ENCODE results near the gene MTFR1L.

Gene MTFR1L

DNA sequence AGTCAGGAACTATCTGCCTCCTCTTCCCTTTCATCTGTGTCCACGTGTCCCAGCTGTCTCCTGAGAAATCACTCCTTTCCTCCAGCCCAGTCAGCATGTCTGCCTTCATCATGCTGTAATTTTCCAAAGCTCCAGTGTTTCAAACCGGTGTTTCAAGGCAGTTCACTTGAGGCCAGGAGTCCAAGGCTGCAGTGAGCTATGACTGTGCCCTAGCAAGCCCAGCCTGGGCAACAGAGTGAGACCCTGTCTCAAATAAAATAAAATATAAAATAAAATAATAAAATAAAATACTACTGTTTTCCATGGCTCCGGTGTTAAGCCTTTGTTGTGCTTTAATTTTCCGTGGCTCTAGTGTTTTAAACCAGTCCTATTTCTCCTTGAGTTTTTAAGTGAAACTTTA, 27.6 kb upstream of the MTFR1L start:
- DNase-seq (ENCODE audit: low spot score) = no peak

GRCh38 chr1:25793585-25794170, 26.1 kb upstream of the MTFR1L start:
- no peak for DNase-seq (ENCODE audit: low spot score)

- DNase-seq (ENCODE audit: low spot score) = no peak
Observed at GRCh38 chr1:25794325-25794724, 25.4 kb upstream of the MTFR1L start.

DNA sequence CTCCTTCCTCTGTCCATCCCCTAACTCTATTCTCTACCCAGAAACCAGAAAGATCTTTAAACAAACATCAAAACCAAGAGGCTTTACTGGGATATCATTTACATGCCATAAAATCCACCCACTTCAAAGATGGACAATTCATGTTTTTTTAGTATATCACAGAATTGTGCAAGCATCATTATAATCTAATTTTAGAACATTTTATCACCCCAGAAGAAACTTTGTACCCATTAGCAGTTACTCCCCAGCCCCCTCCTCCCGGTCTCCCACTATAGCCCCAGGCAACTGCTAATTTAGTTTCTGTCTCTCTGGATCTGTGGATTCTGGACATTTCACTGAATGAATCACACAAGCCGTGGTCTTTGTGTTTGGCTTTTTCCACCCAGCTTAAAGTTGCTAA, 24.5 kb upstream of the MTFR1L start:
- DNase-seq (ENCODE audit: low spot score) = no peak

DNA sequence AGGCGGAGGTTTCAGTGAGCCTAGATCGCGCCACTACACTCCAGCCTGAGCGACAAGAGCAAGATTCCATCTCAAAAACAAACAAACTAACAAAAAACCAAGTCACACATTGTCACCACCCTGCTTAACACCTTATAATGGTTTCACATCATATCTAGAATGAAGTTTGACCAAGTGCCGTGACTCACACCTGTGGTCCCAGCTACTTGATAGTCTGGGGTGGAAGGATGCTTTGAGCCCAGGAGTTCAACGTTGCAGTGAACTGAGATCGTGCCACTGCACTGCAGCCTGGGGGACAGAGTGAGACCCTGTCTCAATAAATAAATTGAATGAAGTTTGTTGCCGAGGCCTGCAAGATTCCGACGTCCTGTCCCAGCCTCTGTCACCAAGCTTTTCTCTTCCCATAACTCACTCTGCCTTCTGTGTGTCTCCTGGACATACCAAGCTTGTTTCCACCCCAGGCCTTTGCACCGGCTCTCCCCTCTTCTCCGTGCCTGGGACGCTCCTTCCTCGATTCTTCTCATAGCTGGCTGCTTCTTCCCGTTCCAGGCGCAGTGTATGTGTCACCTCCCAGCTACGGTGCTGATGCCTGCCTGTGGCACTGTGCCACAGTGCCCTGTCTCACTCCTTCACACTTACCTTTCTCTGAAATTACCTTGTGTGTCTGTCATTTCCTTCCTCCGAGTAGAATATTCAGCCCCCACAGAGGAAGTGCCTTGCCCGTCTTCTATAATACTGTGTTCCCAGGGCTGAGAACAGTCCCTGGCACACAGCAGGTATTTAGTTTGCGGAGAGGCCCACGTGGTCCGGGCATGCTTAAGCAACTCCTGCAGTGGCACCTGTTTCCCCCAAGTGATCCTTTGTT, 23.6 kb upstream of the MTFR1L start:
- no peak for DNase-seq (ENCODE audit: low spot score)

DNA sequence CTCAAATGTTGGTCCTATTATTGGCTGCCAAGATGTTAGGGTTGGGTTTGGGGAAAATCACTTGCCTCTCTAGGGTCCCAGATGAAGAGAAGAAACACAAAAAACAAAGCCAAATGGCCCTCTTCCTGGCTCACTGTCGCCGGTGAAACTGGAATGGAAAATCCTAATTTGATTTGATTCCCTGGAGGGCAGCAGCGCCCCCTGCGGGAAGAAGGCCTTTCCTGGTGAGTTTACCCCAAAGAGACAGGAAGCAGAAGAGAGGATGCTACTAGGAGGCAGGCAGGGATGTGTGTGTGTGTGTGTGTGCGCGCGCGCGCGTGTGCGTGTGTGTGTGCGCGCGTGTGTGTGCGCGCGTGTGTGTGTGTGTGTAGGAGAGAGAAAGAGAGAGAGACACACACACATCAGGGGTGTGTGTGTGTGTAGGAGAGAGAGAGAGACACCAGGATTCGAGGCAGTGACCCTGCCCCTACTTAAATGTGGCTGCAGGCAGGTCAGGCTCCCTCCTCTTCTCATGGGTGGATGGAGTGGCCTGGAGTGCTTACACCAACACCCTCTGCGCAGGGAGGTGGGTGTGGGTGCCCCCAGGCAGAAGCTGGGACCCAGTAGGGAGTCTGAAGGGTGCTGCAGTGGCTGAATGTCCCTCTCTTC, 22.8 kb upstream of the MTFR1L start:
- peak; percentile 62 for DNase-seq (ENCODE audit: low spot score)

GRCh38 chr1:25797939-25798338, 21.8 kb upstream of the MTFR1L start:
- DNase-seq (ENCODE audit: low spot score) = no peak

- DNase-seq (ENCODE audit: low spot score) = no peak
Observed at GRCh38 chr1:25798666-25799351, 20.9 kb upstream of the MTFR1L start.

DNA sequence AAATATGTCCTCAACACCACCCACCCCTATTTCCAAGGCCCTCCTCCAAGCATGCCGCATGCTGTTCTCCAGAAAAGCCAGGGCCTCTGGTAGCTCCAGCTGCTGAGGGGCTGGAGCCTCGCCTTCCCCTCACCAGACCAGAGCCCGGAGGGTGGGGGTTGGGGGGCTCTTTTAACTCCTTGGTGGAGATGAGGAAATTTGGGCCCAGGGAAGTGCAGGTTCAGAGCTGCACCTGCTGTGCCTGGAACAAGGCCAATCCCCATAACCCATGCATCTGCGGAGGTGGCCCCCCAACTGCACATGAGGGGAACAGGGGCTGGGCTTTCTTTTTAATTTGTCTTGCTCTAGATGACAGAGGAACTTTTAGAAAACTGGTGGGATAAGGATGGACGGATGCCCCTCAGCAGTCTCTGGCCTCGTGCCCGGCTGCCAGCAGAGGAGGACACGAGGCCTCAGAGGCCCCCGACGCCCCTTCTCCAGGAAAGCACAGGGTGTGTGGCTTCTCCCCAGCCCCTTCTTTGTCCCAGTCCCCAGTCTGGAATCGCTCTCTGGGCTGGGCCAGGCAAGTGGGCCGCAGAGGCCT, 20.3 kb upstream of the MTFR1L start:
- no peak for DNase-seq (ENCODE audit: low spot score)

- peak; percentile 33 for DNase-seq (ENCODE audit: low spot score)
Observed at GRCh38 chr1:25799935-25800702, 19.6 kb upstream of the MTFR1L start, which contains the start of gene SELENON. SELENON (plus strand) TSS chr1:25800193; CDS start chr1:25800231, 38 bp downstream.

- DNase-seq (ENCODE audit: low spot score) = no peak
Observed at GRCh38 chr1:25800703-25801377, 18.9 kb upstream of the MTFR1L start.

- DNase-seq (ENCODE audit: low spot score) = no peak
Observed at GRCh38 chr1:25802915-25803314, 16.8 kb upstream of the MTFR1L start.

DNA sequence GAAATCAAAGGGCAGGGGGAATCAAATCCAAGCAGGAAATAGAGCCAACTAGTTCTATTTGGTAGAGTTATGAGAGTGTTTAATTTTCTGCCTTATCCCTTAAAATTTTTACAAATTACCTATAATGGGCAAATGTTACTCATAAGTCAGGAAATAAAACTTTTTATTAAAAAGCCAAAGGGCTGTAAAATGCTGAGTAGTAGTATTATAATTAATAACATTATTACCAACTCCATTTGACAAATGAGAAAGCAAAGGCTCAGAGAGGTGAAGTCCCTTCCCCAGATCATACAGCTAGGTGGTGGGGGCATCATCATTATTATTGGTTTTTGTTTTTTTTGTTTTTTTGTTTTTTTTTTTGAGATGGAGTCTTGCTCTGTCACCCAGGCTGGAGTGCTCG, 16.4 kb upstream of the MTFR1L start:
- DNase-seq (ENCODE audit: low spot score) = no peak

GRCh38 chr1:25804244-25804963, 15.3 kb upstream of the MTFR1L start:
- no peak for DNase-seq (ENCODE audit: low spot score)

GRCh38 chr1:25804964-25805862, 14.5 kb upstream of the MTFR1L start:
- DNase-seq (ENCODE audit: low spot score) = no peak

DNA sequence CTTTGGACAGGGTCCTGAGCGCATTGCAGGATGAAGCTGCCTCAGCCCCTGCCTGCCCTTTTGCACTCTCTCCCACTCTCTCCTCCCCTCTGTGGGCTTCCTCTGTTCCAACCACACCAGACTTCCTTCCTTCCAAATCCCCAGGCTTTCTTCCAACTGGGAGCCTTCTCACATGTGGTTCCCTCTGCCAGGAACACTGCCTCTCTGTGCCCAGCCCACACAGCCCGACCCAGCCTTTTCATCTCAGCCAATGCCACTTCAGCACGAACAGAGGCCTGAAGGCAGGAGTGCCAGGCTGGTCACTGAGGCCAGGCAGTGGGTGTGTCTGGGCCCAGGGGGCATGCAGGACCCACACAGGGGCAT, 13.9 kb upstream of the MTFR1L start:
- no peak for DNase-seq (ENCODE audit: low spot score)

- DNase-seq (ENCODE audit: low spot score) = no peak
Observed at GRCh38 chr1:25806418-25806817, 13.3 kb upstream of the MTFR1L start.

- DNase-seq (ENCODE audit: low spot score) = no peak
Observed at GRCh38 chr1:25807480-25808390, 12.0 kb upstream of the MTFR1L start.
